CD4-positive, alpha-beta memory T cell (primary cell): ENCODE results near the gene PSMB10. TPM values are rescaled to one million over a fixed set of nuclear protein-coding genes. Genes with fewer than 3 reads are reported as not detected.

Experiments
- CTCF ChIA-PET: fragments of 350-600 bp; sonication (Branson Sonifier 250); formaldehyde crosslinking; loops from one replicate; lab custom pipeline; 2021; ENCODE audit warnings: inconsistent platforms; ENCODE audit not compliant: partially characterized antibody; lab: Charles Lee
- POLR2A ChIA-PET: fragments of 350-600 bp; sonication (Branson Sonifier 250); formaldehyde crosslinking; loops from one replicate; lab custom pipeline; 2021; ENCODE audit not compliant: partially characterized antibody; lab: Charles Lee
- DNase-seq, 5 donors: peaks; one replicate each; pipeline versions ENCODE4 v3.0.0 to v3.0.0-alpha.2; 2020 to 2022; ENCODE audit warnings: mixed read lengths in 1 of 5
- H3K27ac ChIP-seq: one replicate; pipeline ENCODE4 v1.7.0; 2013; ENCODE audit warnings: low read depth, low read length
- H3K27me3 ChIP-seq: 2 replicates; pipeline ENCODE4 v1.7.0; 2013; ENCODE audit warnings: mild to moderate bottlenecking, low read length, moderate library complexity; ENCODE audit not compliant: insufficient read depth
- H3K36me3 ChIP-seq: 2 replicates; pipeline ENCODE4 v1.7.0; 2013; ENCODE audit warnings: mild to moderate bottlenecking, low read length, moderate library complexity; ENCODE audit not compliant: insufficient read depth
- H3K4me1 ChIP-seq: 2 replicates; pipeline ENCODE4 v1.7.0; 2013; ENCODE audit warnings: mild to moderate bottlenecking, low read length, moderate library complexity; ENCODE audit not compliant: insufficient read depth
- H3K4me3 ChIP-seq, 2 donors: one replicate each; pipeline ENCODE4 v1.7.0; 2013; ENCODE audit warnings: low read length in 2 of 2, mild to moderate bottlenecking in 1 of 2
- H3K9me3 ChIP-seq, 2 donors: one replicate each; pipeline ENCODE4 v1.7.0; 2013; ENCODE audit warnings: low read length in 2 of 2, control low read depth in 1 of 2; ENCODE audit not compliant: control insufficient read depth in 1 of 2
- H3K27ac Mint-ChIP-seq, 7 donors: one replicate each; pipeline ENCODE4 v1.8.0; 2020 to 2021; ENCODE audit warnings: mixed read lengths in 7 of 7, mild to moderate bottlenecking in 6 of 7, inconsistent platforms in 3 of 7, moderate library complexity in 3 of 7
- H3K27me3 Mint-ChIP-seq, 2 donors: one replicate each; pipeline ENCODE4 v1.8.0; 2020 to 2021; ENCODE audit warnings: mixed read lengths in 2 of 2
- H3K36me3 Mint-ChIP-seq, 2 donors: one replicate each; pipeline ENCODE4 v1.8.0; 2020 to 2021; ENCODE audit warnings: mixed read lengths in 2 of 2, inconsistent platforms in 1 of 2, mild to moderate bottlenecking in 1 of 2
- H3K4me1 Mint-ChIP-seq, 4 donors: one replicate each; pipeline ENCODE4 v1.8.0; 2020 to 2021; ENCODE audit warnings: mixed read lengths in 4 of 4, mild to moderate bottlenecking in 1 of 4
- H3K4me3 Mint-ChIP-seq, 8 donors: one replicate each; pipeline ENCODE4 v1.8.0; 2020 to 2021; ENCODE audit warnings: mixed read lengths in 8 of 8, mild to moderate bottlenecking in 7 of 8, moderate library complexity in 6 of 8, inconsistent platforms in 3 of 8
- H3K9me3 Mint-ChIP-seq, 8 donors: one replicate each; pipeline ENCODE4 v1.8.0; 2020 to 2021; ENCODE audit warnings: mixed read lengths in 8 of 8, mild to moderate bottlenecking in 5 of 8, inconsistent platforms in 3 of 8, moderate library complexity in 1 of 8
- intact Hi-C: fragments of 100-400 bp; cut with micrococcal nuclease; formaldehyde crosslinking; loops from one replicate; pipeline ENCODE4 v1.15.1; 2023
- polyA plus RNA-seq, 2 donors: library from polyadenylated mRNA; unstranded; fragments of 300-500 nt; fragmentation: Illumina TruSeq; gene quantifications; one replicate each; pipeline ENCODE4 v1.2.3, GENCODE V29; 2021
- total RNA-seq, 2 experiments: library from RNA; stranded (reverse); gene quantifications; one replicate each; pipeline ENCODE4 v1.2.3, GENCODE V29; 2021

PSMB10 gene
- total and polyA plus RNA-seq, 4 experiments from 2014 or later = 147 to 777 (median 306) TPM

GRCh38 chr16:67945392-67945933 lies 8.8 kb upstream of the PSMB10 start:
- ChIA-PET POLR2A (interaction anchor here (3.0 kb wide), 1 partner anchor 10 kb away, joined by 15 read pairs; no protein-coding TSS in a partner anchor), CTCF (interaction anchor here (1.0 to 1.2 kb wide), 2 partner anchors 13 to 129 kb away, joined by 3 read pairs; no protein-coding TSS in a partner anchor)
- H3K36me3 Mint-ChIP-seq = peaks cover 0 to 6% of the 10 kb centered on the region in 2 donors
- H3K9me3 ChIP-seq = no peaks in the 10 kb centered on the region
- no peaks in the 10 kb centered on the region for H3K9me3 Mint-ChIP-seq
- H3K4me1 ChIP-seq = peaks cover 20% of the 10 kb centered on the region
- intact Hi-C loops = no loop called here
- no peak overlapping the region for H3K27ac ChIP-seq
- no peaks in the 10 kb centered on the region for H3K27me3 ChIP-seq
- peaks cover 5% of the 10 kb centered on the region for H3K36me3 ChIP-seq
- no peak overlapping the region for H3K4me3 Mint-ChIP-seq
- H3K4me1 Mint-ChIP-seq = peaks cover 7 to 14% (median 10%) of the 10 kb centered on the region in 4 donors
- H3K27ac Mint-ChIP-seq = no peak overlapping the region
- no peak overlapping the region for H3K4me3 ChIP-seq
- no peaks in the 10 kb centered on the region for H3K27me3 Mint-ChIP-seq
- no peak for DNase-seq

GRCh38 chr16:67944690-67945391 lies 8.2 kb upstream of the PSMB10 start:
- peaks cover 26% of the 10 kb centered on the region for H3K4me1 ChIP-seq
- H3K4me1 Mint-ChIP-seq = peaks cover 12 to 21% (median 16%) of the 10 kb centered on the region in 4 donors
- no peaks in the 10 kb centered on the region for H3K27me3 ChIP-seq
- H3K27me3 Mint-ChIP-seq = no peaks in the 10 kb centered on the region
- no peak overlapping the region for H3K4me3 Mint-ChIP-seq
- H3K9me3 ChIP-seq = no peaks in the 10 kb centered on the region
- H3K27ac ChIP-seq = no peak overlapping the region
- H3K36me3 Mint-ChIP-seq = peaks cover 0 to 6% of the 10 kb centered on the region in 2 donors
- intact Hi-C loops = no loop called here
- H3K36me3 ChIP-seq = peaks cover 5% of the 10 kb centered on the region
- DNase-seq = no peak
- H3K9me3 Mint-ChIP-seq = no peaks in the 10 kb centered on the region
- POLR2A ChIA-PET = interaction anchor here (3.0 kb wide), 1 partner anchor 10 kb away, joined by 15 read pairs; no protein-coding TSS in a partner anchor
- no peak overlapping the region for H3K27ac Mint-ChIP-seq
- no peak overlapping the region for H3K4me3 ChIP-seq
- CTCF ChIA-PET = interaction anchor here (1.0 to 1.2 kb wide), 2 partner anchors 12 to 129 kb away, joined by 3 read pairs; no protein-coding TSS in a partner anchor

- Histone ChIP-seq H3K36me3 (peaks cover 5% of the 10 kb centered on the region), H3K4me3 (no peak within 1 kb of the TSS), H3K27me3 (no peaks in the 10 kb centered on the region), H3K9me3 (no peaks in the 10 kb centered on the region), H3K27ac (no peak within 1 kb of the TSS), H3K4me1 (peaks cover 33% of the 10 kb centered on the region)
- Mint-ChIP-seq H3K4me1 (peaks cover 14 to 29% (median 22%) of the 10 kb centered on the region in 4 donors), H3K36me3 (peaks cover 0 to 6% of the 10 kb centered on the region in 2 donors), H3K9me3 (no peaks in the 10 kb centered on the region), H3K27me3 (no peaks in the 10 kb centered on the region), H3K27ac (peak within 1 kb of the TSS in 1 of 7 donors; percentile 70), H3K4me3 (no peak within 1 kb of the TSS)
- intact Hi-C loops = no loop called here
- CTCF ChIA-PET = interaction anchor here (0.9 to 1.3 kb wide), 3 partner anchors 11 to 37 kb away, joined by 3 read pairs; partner anchors contain the start of gene DPEP3
- POLR2A ChIA-PET = interaction anchor here (3.0 kb wide), 1 partner anchor 9 kb away, joined by 15 read pairs; no protein-coding TSS in a partner anchor
- DNase-seq = no peak
These were observed 7.2 kb upstream of the PSMB10 start, which contains the start of gene LCAT for GRCh38 chr16:67943619-67944504. Gene LCAT, minus strand, starts transcription at chr16:67944120. Its CDS starts 19 bp downstream, at chr16:67944101.

GRCh38 chr16:67943256-67943618 lies 6.6 kb upstream of the PSMB10 start:
- ChIA-PET POLR2A (interaction anchor here (3.0 kb wide), 1 partner anchor 8 kb away, joined by 15 read pairs; no protein-coding TSS in a partner anchor), CTCF (interaction anchor here (0.9 to 1.3 kb wide), 2 partner anchors 30 to 37 kb away, joined by 3 read pairs; partner anchors contain the start of gene DPEP3)
- H3K9me3 Mint-ChIP-seq = no peaks in the 10 kb centered on the region
- Histone ChIP-seq H3K9me3 (no peaks in the 10 kb centered on the region), H3K27me3 (no peaks in the 10 kb centered on the region), H3K27ac (no peak overlapping the region), H3K36me3 (peaks cover 5% of the 10 kb centered on the region), H3K4me1 (peaks cover 33% of the 10 kb centered on the region), H3K4me3 (no peak overlapping the region)
- peaks cover 14 to 29% (median 22%) of the 10 kb centered on the region in 4 donors for H3K4me1 Mint-ChIP-seq
- intact Hi-C loops = no loop called here
- no peak overlapping the region for H3K4me3 Mint-ChIP-seq
- H3K27me3 Mint-ChIP-seq = no peaks in the 10 kb centered on the region
- DNase-seq = no peak
- H3K27ac Mint-ChIP-seq = peak overlapping the region in 1 of 7 donors; percentile 70
- H3K36me3 Mint-ChIP-seq = peaks cover 0 to 6% of the 10 kb centered on the region in 2 donors

GRCh38 chr16:67942510-67943255 lies 6.0 kb upstream of the PSMB10 start:
- H3K36me3 ChIP-seq = peaks cover 5% of the 10 kb centered on the region
- no peak overlapping the region for H3K4me3 ChIP-seq
- POLR2A ChIA-PET = interaction anchor here (0.8 to 3.0 kb wide), 5 partner anchors 8 to 98 kb away, joined by 3 to 15 read pairs (median 4); partner anchors contain the start of genes CTRL and DPEP2
- no peaks in the 10 kb centered on the region for H3K27me3 Mint-ChIP-seq
- H3K27ac ChIP-seq = peak overlapping the region; percentile 9
- CTCF ChIA-PET = interaction anchor here (0.7 to 4.2 kb wide), 13 partner anchors 11 to 127 kb away, joined by 3 to 25 read pairs (median 3); partner anchors contain the start of genes DPEP3, NRN1L and SLC12A4
- H3K4me3 Mint-ChIP-seq = no peak overlapping the region
- H3K4me1 ChIP-seq = peaks cover 34% of the 10 kb centered on the region
- DNase-seq = no peak
- no peaks in the 10 kb centered on the region for H3K9me3 ChIP-seq
- H3K27ac Mint-ChIP-seq = peak overlapping the region in 1 of 7 donors; percentile 70
- peaks cover 0 to 6% of the 10 kb centered on the region in 2 donors for H3K36me3 Mint-ChIP-seq
- no peaks in the 10 kb centered on the region for H3K9me3 Mint-ChIP-seq
- no peaks in the 10 kb centered on the region for H3K27me3 ChIP-seq
- peaks cover 14 to 29% (median 22%) of the 10 kb centered on the region in 4 donors for H3K4me1 Mint-ChIP-seq
- intact Hi-C loops = no loop called here

- Histone ChIP-seq H3K4me1 (peaks cover 39% of the 10 kb centered on the region), H3K27ac (peak overlapping the region; percentile 9), H3K4me3 (no peak overlapping the region), H3K27me3 (no peaks in the 10 kb centered on the region), H3K36me3 (peaks cover 5% of the 10 kb centered on the region), H3K9me3 (no peaks in the 10 kb centered on the region)
- Mint-ChIP-seq H3K36me3 (peaks cover 0 to 7% of the 10 kb centered on the region in 2 donors), H3K27ac (peak overlapping the region in 2 of 7 donors; percentile 70 to 79), H3K27me3 (no peaks in the 10 kb centered on the region), H3K9me3 (no peaks in the 10 kb centered on the region), H3K4me1 (peaks cover 18 to 33% (median 25%) of the 10 kb centered on the region in 4 donors), H3K4me3 (no peak overlapping the region)
- intact Hi-C loops = no loop called here
- DNase-seq = peak in 4 of 5 donors; percentile 17 to 32 (median 22)
- CTCF ChIA-PET = interaction anchor here (0.6 to 4.2 kb wide), 16 partner anchors 11 to 126 kb away, joined by 3 to 25 read pairs (median 3); partner anchors contain the start of genes NRN1L and SLC12A4
- POLR2A ChIA-PET = interaction anchor here (0.8 to 1.4 kb wide), 4 partner anchors 10 to 97 kb away, joined by 3 to 4 read pairs (median 4); partner anchors contain the start of genes CTRL and DPEP2
These were observed 5.5 kb upstream of the PSMB10 start for GRCh38 chr16:67942200-67942509.
